Astrocyte of the spinal cord (primary cell): ENCODE results near the gene AFAP1L1.

Source experiments
- DNase-seq: peaks from one replicate; pipeline ENCODE4 v3.0.0; 2011; ENCODE audit warnings: low read depth, low spot score
- H3K4me3 ChIP-seq: 2 replicates; pipeline ENCODE4 v1.5.1; 2011; ENCODE audit warnings: low read depth, mild to moderate bottlenecking, low read length, moderate library complexity
- in situ Hi-C: cut with HindIII; loops from 2 replicates; pipeline ENCODE4 v1.10.0; 2017; ENCODE audit warnings: low sequenced_read_pairs
- TF ChIP-seq, protein P1 (sequence below): IDR thresholded peaks from 2 replicates; pipeline ENCODE4 v1.5.1; 2012; ENCODE audit warnings: low read depth, mild to moderate bottlenecking, low read length, inconsistent platforms

The AFAP1L1 gene

DNA sequence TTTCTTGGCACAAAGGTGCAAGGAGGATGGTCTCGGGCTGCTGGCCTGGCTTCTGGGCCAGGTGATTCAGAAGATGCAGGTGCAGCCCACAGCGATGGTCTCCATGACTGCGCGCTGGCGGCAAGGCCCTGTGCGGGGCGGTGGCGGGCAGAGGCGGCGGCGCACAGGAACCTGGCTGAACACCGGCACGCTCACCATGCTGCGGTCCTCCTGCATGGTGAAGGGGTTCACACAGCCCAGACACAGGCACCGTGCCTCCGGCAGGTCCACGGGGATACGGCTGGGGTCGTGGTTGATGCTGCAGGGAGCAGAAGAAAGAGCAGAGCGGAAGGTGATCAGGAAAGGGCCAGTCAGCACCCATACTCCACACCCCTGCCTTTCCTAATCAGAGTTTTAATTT, 102.6 kb downstream of the AFAP1L1 start:
- in situ Hi-C loops, result no loop called here
- no peak for DNase-seq
- H3K4me3 ChIP-seq, result no peak overlapping the region
- TF ChIP-seq, protein P1, sequence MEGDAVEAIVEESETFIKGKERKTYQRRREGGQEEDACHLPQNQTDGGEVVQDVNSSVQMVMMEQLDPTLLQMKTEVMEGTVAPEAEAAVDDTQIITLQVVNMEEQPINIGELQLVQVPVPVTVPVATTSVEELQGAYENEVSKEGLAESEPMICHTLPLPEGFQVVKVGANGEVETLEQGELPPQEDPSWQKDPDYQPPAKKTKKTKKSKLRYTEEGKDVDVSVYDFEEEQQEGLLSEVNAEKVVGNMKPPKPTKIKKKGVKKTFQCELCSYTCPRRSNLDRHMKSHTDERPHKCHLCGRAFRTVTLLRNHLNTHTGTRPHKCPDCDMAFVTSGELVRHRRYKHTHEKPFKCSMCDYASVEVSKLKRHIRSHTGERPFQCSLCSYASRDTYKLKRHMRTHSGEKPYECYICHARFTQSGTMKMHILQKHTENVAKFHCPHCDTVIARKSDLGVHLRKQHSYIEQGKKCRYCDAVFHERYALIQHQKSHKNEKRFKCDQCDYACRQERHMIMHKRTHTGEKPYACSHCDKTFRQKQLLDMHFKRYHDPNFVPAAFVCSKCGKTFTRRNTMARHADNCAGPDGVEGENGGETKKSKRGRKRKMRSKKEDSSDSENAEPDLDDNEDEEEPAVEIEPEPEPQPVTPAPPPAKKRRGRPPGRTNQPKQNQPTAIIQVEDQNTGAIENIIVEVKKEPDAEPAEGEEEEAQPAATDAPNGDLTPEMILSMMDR, result no peak

DNA sequence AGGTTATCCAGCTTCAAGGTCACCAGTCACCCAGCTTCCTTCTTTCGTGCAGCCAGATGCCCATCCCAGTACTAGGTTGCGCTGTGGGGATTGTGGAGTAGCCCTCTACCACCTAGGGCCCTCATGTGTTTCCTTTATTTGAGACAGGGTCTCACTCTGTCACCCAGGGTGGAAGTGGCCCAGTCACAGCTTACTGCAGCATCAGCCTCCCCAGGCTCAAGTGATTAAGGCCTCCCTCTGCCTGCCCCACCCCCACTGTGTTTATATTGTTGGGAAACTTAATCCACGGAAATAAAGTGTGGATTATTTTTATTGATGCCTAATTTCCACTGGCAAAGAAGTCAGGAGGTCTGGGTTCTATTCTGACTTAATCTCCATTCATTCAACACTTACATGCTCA, 103.1 kb downstream of the AFAP1L1 start:
- TF ChIP-seq, protein P1, result no peak
- DNase-seq, result no peak

DNA sequence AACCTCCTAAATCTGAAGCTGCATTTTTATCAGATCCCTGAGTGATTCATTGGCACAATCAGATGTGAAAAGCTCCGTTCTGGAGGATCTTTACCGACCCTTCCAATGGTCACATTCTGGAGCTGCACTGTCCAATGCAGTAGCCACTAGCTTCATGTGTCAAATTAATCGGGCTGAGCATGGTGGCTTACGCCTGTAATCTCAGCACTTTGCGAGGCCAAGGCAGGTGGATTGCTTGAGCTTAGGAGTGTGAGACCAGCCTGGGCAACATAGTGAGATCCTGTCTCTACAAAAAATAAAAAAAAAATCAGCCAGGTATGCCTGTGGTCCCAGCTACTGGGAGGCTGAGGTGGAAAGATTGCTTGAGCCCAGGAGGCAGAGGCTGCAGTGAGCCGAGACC, 103.8 kb downstream of the AFAP1L1 start:
- TF ChIP-seq, protein P1, result no peak
- in situ Hi-C loops, result no loop called here
- no peak overlapping the region for H3K4me3 ChIP-seq
- DNase-seq, result no peak

More for the DNA sequence above, 103.1 kb downstream of the AFAP1L1 start:
- H3K4me3 ChIP-seq, result no peak overlapping the region
- in situ Hi-C loops, result no loop called here

- DNase-seq, result no peak
- TF ChIP-seq, protein P1, result no peak
- no peak overlapping the region for H3K4me3 ChIP-seq
- in situ Hi-C loops, result no loop called here
Observed at GRCh38 chr5:149376104-149376503, 104.4 kb downstream of the AFAP1L1 start.

GRCh38 chr5:149376711-149377447, 105.2 kb downstream of the AFAP1L1 start:
- no peak for DNase-seq
- in situ Hi-C loops, result no loop called here
- H3K4me3 ChIP-seq, result no peak overlapping the region
- TF ChIP-seq, protein P1, result no peak

DNA sequence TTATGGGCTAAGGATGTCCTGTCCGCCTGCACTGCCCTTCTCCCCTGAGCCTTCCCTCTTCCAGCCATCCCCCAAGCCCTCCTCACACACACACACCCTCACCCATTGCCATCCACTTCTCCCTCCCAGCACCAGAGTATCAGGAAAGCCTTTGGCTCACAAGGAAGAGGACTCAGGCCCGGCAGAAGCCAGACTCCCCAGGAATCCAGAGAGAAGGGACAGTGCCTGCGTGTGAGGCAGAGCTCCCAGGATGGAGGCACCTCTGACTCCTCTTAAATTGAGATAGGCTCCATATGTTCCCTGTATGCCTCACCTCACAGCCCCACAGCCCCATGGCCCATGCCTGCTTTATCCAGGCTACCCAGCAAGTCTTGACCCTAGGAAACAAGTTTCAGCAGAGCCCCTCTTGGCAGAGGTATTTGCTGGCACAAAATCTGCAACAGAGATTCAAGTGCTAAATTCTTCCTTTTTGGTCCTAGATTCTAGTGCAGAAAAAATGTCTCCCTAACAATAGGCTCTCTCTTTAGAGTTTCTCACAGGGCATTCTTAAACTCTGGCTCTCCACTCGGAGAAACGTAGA, 106.7 kb downstream of the AFAP1L1 start:
- in situ Hi-C loops, result no loop called here

More for the DNA sequence above, 106.7 kb downstream of the AFAP1L1 start:
- H3K4me3 ChIP-seq, result no peak overlapping the region
- no peak for DNase-seq
- TF ChIP-seq, protein P1, result no peak
